Right ventricle myocardium superior (tissue), 1 donor: ENCODE results near the gene RDH5. TPM values are rescaled to one million over a fixed set of nuclear protein-coding genes. Genes with fewer than 3 reads are reported as not detected.
A peak's percentile ranks its signal among the peaks of the same experiment; 100 is the strongest.

ENCODE experiments used
- ATAC-seq: fragments of 200-7000 bp; cut with Tn5 transposase; one replicate; pipeline ENCODE4 v1.9.1; 2020; ENCODE audit warnings: mild to moderate bottlenecking; ENCODE audit not compliant: poor library complexity
- DNase-seq: peaks from one replicate; pipeline ENCODE4 v3.0.0-alpha.2; 2020
- intact Hi-C: fragments of 100-400 bp; cut with DNase I; formaldehyde crosslinking; loops from one replicate; pipeline ENCODE4 v1.11.2; 2022
- long read RNA-seq: library from polyadenylated mRNA; unstranded; transcript quantifications from one replicate; pipeline ENCODE4 v2.0.0, GENCODE V29; 2021
- total RNA-seq: library from RNA; stranded (reverse); fragmentation: NEBNext Ultra II Directional; extraction: Animal tissue kit (Norgen Biotek cat#: 25700); gene quantifications from one replicate; pipeline ENCODE4 v1.2.1, GENCODE V29; 2021
- donor health status: DM: no; HTN: yes; CAD: no; lungs with severe emphysema.

Gene RDH5
- total RNA-seq = 10.1 TPM
- long read RNA-seq, partial matches to known transcripts = 1 of 4 reads
- long read RNA-seq, other reads (novel, unspliced or antisense) = 1 of 4 reads

- intact Hi-C loops = no loop called here
- ATAC-seq = peak; percentile 55
These were observed at the start of gene RDH5 for GRCh38 chr12:55720071-55720564. Gene RDH5, plus strand, starts transcription at chr12:55720393. Its CDS starts 792 bp downstream, at chr12:55721185.

GRCh38 chr12:55671746-55672145, 48.4 kb upstream of the RDH5 start:
- DNase-seq (no peak), ATAC-seq (no peak)
- intact Hi-C loops = no loop called here

More at GRCh38 chr12:55720071-55720564, at the start of gene RDH5:
- peak; percentile 81 for DNase-seq

- ATAC-seq (peak; percentile 59), DNase-seq (no peak)
- intact Hi-C loops = no loop called here
These were observed 46.6 kb upstream of the RDH5 start for GRCh38 chr12:55673638-55674037.

GRCh38 chr12:55675666-55676065, 44.5 kb upstream of the RDH5 start:
- DNase-seq = no peak
- intact Hi-C loops = no loop called here
- ATAC-seq = no peak

- no peak for DNase-seq
- intact Hi-C loops = no loop called here
- ATAC-seq = no peak
These were observed 43.5 kb upstream of the RDH5 start for GRCh38 chr12:55676707-55677106.

- DNase-seq = no peak
- intact Hi-C loops = no loop called here
These were observed 40.5 kb upstream of the RDH5 start for GRCh38 chr12:55679691-55680090.

GRCh38 chr12:55681142-55682077, 38.8 kb upstream of the RDH5 start:
- intact Hi-C loops = no loop called here
- peak; percentile 82 for ATAC-seq
- peak; percentile 77 for DNase-seq

More at GRCh38 chr12:55679691-55680090, 40.5 kb upstream of the RDH5 start:
- no peak for ATAC-seq

- no peak for DNase-seq
- intact Hi-C loops = no loop called here
These were observed 38.0 kb upstream of the RDH5 start for GRCh38 chr12:55682087-55682796.

GRCh38 chr12:55683676-55684075, 36.5 kb upstream of the RDH5 start:
- ATAC-seq (no peak), DNase-seq (no peak)
- intact Hi-C loops = no loop called here

More at GRCh38 chr12:55682087-55682796, 38.0 kb upstream of the RDH5 start:
- peak; percentile 4 for ATAC-seq

- DNase-seq = no peak
- ATAC-seq = no peak
- intact Hi-C loops = no loop called here
These were observed 35.3 kb upstream of the RDH5 start for GRCh38 chr12:55684761-55685370.

GRCh38 chr12:55685671-55686070, 34.5 kb upstream of the RDH5 start:
- no peak for DNase-seq
- no peak for ATAC-seq
- intact Hi-C loops = no loop called here

GRCh38 chr12:55686366-55687010, 33.7 kb upstream of the RDH5 start:
- intact Hi-C loops = no loop called here
- ATAC-seq (no peak), DNase-seq (no peak)

GRCh38 chr12:55687746-55688145, 32.4 kb upstream of the RDH5 start:
- no peak for ATAC-seq
- DNase-seq = no peak
- intact Hi-C loops = no loop called here

GRCh38 chr12:55688716-55689655, 31.2 kb upstream of the RDH5 start:
- DNase-seq = no peak
- ATAC-seq = no peak
- intact Hi-C loops = no loop called here

- DNase-seq (no peak), ATAC-seq (no peak)
- intact Hi-C loops = no loop called here
These were observed 27.4 kb upstream of the RDH5 start for GRCh38 chr12:55692631-55693322.

- intact Hi-C loops = no loop called here
- ATAC-seq (no peak), DNase-seq (no peak)
These were observed 26.6 kb upstream of the RDH5 start for GRCh38 chr12:55693323-55694187.
